Caco-2 (cell line): ENCODE measurements around the gene SNRPA1. TPM values are rescaled to one million over a fixed set of nuclear protein-coding genes. Genes with fewer than 3 reads are reported as not detected.
A peak's percentile ranks its signal among the peaks of the same experiment; 100 is the strongest.

Experiments used
- BruUV-seq: library from RNA; stranded (reverse); fragments of 400-500 nt; replicated peaks from 2 replicates; lab custom pipeline; 2021; lab: Mats Ljungman, UMichigan
- CTCF ChIA-PET: fragments of 300-600 bp; sonication (Branson Sonifier 250); formaldehyde crosslinking; loops from one replicate; lab custom pipeline; 2022; ENCODE audit warnings: antibody characterized with exemption; lab: Charles Lee
- POLR2A ChIA-PET: fragments of 300-600 bp; sonication (Branson Sonifier 250); formaldehyde crosslinking; loops from one replicate; lab custom pipeline; 2022; ENCODE audit warnings: antibody characterized with exemption; lab: Charles Lee
- DNase-seq, 2 experiments: peaks; one replicate each; pipeline versions ENCODE4 v3.0.0 to v3.0.0-alpha.2; 2020 to 2022
- H3K27me3 ChIP-seq: replicated peaks from 2 replicates; pipeline ENCODE4 v1.6.0; 2011; ENCODE audit warnings: low read length; ENCODE audit not compliant: control insufficient read depth, insufficient read depth
- H3K36me3 ChIP-seq: 2 replicates; pipeline ENCODE4 v1.5.1; 2011; ENCODE audit warnings: low read length; ENCODE audit not compliant: control insufficient read depth, insufficient read depth
- H3K4me1 ChIP-seq: fragments of 250-450 bp; sonication (Bioruptor Pico); 2 replicates; pipeline ENCODE4 v1.5.1; 2020; ENCODE audit warnings: mild to moderate bottlenecking
- H3K4me3 ChIP-seq: 2 replicates; pipeline ENCODE4 v1.5.1; 2011; ENCODE audit warnings: low read depth, mild to moderate bottlenecking, control low read depth, low read length
- H3K9me3 ChIP-seq: fragments of 250-450 bp; sonication (Bioruptor Pico); 2 replicates; pipeline ENCODE4 v1.5.1; 2020; ENCODE audit warnings: mild to moderate bottlenecking, moderate library complexity
- H3K27ac Mint-ChIP-seq: one replicate; pipeline ENCODE4 v1.8.0; 2022; ENCODE audit warnings: mixed read lengths; ENCODE audit not compliant: unreplicated experiment
- H3K27me3 Mint-ChIP-seq: one replicate; pipeline ENCODE4 v1.8.0; 2022; ENCODE audit warnings: mixed read lengths; ENCODE audit not compliant: insufficient read depth, unreplicated experiment
- H3K36me3 Mint-ChIP-seq: one replicate; pipeline ENCODE4 v1.8.0; 2022; ENCODE audit warnings: mild to moderate bottlenecking, mixed read lengths; ENCODE audit not compliant: insufficient read depth, unreplicated experiment
- H3K4me1 Mint-ChIP-seq: one replicate; pipeline ENCODE4 v1.8.0; 2022; ENCODE audit warnings: low read depth, mixed read lengths; ENCODE audit not compliant: unreplicated experiment
- H3K4me3 Mint-ChIP-seq: one replicate; pipeline ENCODE4 v1.8.0; 2022; ENCODE audit warnings: mild to moderate bottlenecking, moderate library complexity, mixed read lengths; ENCODE audit not compliant: unreplicated experiment
- H3K9me3 Mint-ChIP-seq: one replicate; pipeline ENCODE4 v1.8.0; 2022; ENCODE audit warnings: mixed read lengths; ENCODE audit not compliant: unreplicated experiment
- CTCF ChIP-seq, 2 experiments: fragments of 200-600 bp in 1 of 2; IDR thresholded peaks; 1 replicate in 1 of 2; 2 replicates in 1 of 2; pipeline versions ENCODE4 v1.5.1 to v1.8.0; 2011 to 2022; ENCODE audit warnings: antibody characterized with exemption in 1 of 2, control low read depth in 1 of 2, inconsistent platforms in 1 of 2, low read depth in 1 of 2, low read length in 1 of 2, mild to moderate bottlenecking in 1 of 2, moderate library complexity in 1 of 2; ENCODE audit not compliant: insufficient read depth in 1 of 2, severe bottlenecking in 1 of 2, unreplicated experiment in 1 of 2
- intact Hi-C: fragments of 100-400 bp; cut with micrococcal nuclease; formaldehyde crosslinking; loops from one replicate; pipeline ENCODE4 v1.10.0; 2022; ENCODE audit not compliant: unreplicated experiment
- total RNA-seq: library from RNA; stranded (reverse); gene quantifications from 2 replicates; pipeline ENCODE4 v1.2.3, GENCODE V29; 2022

The SNRPA1 gene
- total RNA-seq, 1 experiment from 2014 or later = 123 TPM

GRCh38 chr15:101307897-101308603, 13.0 kb upstream of the SNRPA1 start:
- TF ChIP-seq CTCF (IDR thresholded peaks at IDR 0.05; ENCODE audit: insufficient read depth in 1 of 2, low read depth in 1 of 2, low read length in 1 of 2, severe bottlenecking in 1 of 2, unreplicated experiment in 1 of 2) = no peak
- H3K4me1 Mint-ChIP-seq = no peaks in the 10 kb centered on the region
- H3K36me3 ChIP-seq = no peaks in the 10 kb centered on the region
- ChIA-PET CTCF (no interaction called here), POLR2A (no interaction called here)
- no peaks in the 10 kb centered on the region for H3K27me3 Mint-ChIP-seq
- peaks cover 44% of the 10 kb centered on the region for H3K36me3 Mint-ChIP-seq
- no peak overlapping the region for H3K27ac Mint-ChIP-seq
- no TSS peak for BruUV-seq
- no peaks in the 10 kb centered on the region for H3K9me3 Mint-ChIP-seq
- no peak overlapping the region for H3K4me3 ChIP-seq
- no peaks in the 10 kb centered on the region for H3K9me3 ChIP-seq
- H3K4me1 ChIP-seq = no peaks in the 10 kb centered on the region
- intact Hi-C loops = no loop called here
- H3K27me3 ChIP-seq = no peaks in the 10 kb centered on the region
- H3K4me3 Mint-ChIP-seq = no peak overlapping the region
- no peak for DNase-seq

- no peaks in the 10 kb centered on the region for H3K27me3 ChIP-seq
- CTCF ChIA-PET = no interaction called here
- Mint-ChIP-seq H3K27ac (no peak overlapping the region), H3K4me3 (no peak overlapping the region), H3K4me1 (no peaks in the 10 kb centered on the region), H3K9me3 (no peaks in the 10 kb centered on the region), H3K36me3 (peaks cover 38% of the 10 kb centered on the region), H3K27me3 (no peaks in the 10 kb centered on the region)
- BruUV-seq = no TSS peak
- no peak for TF ChIP-seq CTCF (IDR thresholded peaks at IDR 0.05; ENCODE audit: insufficient read depth in 1 of 2, low read depth in 1 of 2, low read length in 1 of 2, severe bottlenecking in 1 of 2, unreplicated experiment in 1 of 2)
- no peak overlapping the region for H3K4me3 ChIP-seq
- intact Hi-C loops = no loop called here
- H3K36me3 ChIP-seq = no peaks in the 10 kb centered on the region
- no peak for DNase-seq
- no peaks in the 10 kb centered on the region for H3K9me3 ChIP-seq
- POLR2A ChIA-PET = no interaction called here
- no peaks in the 10 kb centered on the region for H3K4me1 ChIP-seq
These were observed 12.2 kb upstream of the SNRPA1 start for GRCh38 chr15:101307048-101307896.

- H3K9me3 Mint-ChIP-seq = no peaks in the 10 kb centered on the region
- no peaks in the 10 kb centered on the region for H3K4me1 Mint-ChIP-seq
- Histone ChIP-seq H3K36me3 (no peaks in the 10 kb centered on the region), H3K9me3 (no peaks in the 10 kb centered on the region), H3K4me1 (no peaks in the 10 kb centered on the region), H3K4me3 (no peak overlapping the region), H3K27me3 (no peaks in the 10 kb centered on the region)
- TF ChIP-seq CTCF (IDR thresholded peaks at IDR 0.05; ENCODE audit: insufficient read depth in 1 of 2, low read depth in 1 of 2, low read length in 1 of 2, severe bottlenecking in 1 of 2, unreplicated experiment in 1 of 2) = no peak
- ChIA-PET CTCF (no interaction called here), POLR2A (no interaction called here)
- BruUV-seq = no TSS peak
- H3K27ac Mint-ChIP-seq = peak overlapping the region; percentile 25
- no peaks in the 10 kb centered on the region for H3K27me3 Mint-ChIP-seq
- H3K36me3 Mint-ChIP-seq = peaks cover 30% of the 10 kb centered on the region
- intact Hi-C loops = no loop called here
- DNase-seq = no peak
- H3K4me3 Mint-ChIP-seq = no peak overlapping the region
These were observed 11.4 kb upstream of the SNRPA1 start for GRCh38 chr15:101306341-101307047.
